SK-N-MC (cell line): ENCODE results near the gene TRAPPC3.

Source experiments
- EZH2 ChIP-seq: fragments of 200-600 bp; sonication (generic); IDR thresholded peaks from one replicate; pipeline ENCODE4 v1.6.1; 2017; ENCODE audit warnings: antibody characterized with exemption
- FOXP2 ChIP-seq: optimal IDR thresholded peaks from 2 replicates; pipeline ENCODE3; 2011; ENCODE audit warnings: mild to moderate bottlenecking, moderate library complexity; ENCODE audit not compliant: insufficient read depth; ENCODE audit errors: extremely low read length, control extremely low read depth
- POLR2AphosphoS5 ChIP-seq: IDR thresholded peaks from 2 replicates; pipeline ENCODE4 v1.6.1; 2012; ENCODE audit warnings: mild to moderate bottlenecking, low read depth, low read length, borderline replicate concordance

GRCh38 chr1:36162680-36163239 lies 13.5 kb upstream of the TRAPPC3 start:
- TF ChIP-seq EZH2, result no peak
- TF ChIP-seq POLR2AphosphoS5, result no peak
- no peak for TF ChIP-seq FOXP2
